HG02840 (cell line): ENCODE data around the gene GPR87.

ENCODE experiments used
- ATAC-seq: cut with Tn5 transposase; IDR thresholded peaks from one replicate; pipeline ENCODE4 v1.9.1; 2021; ENCODE audit warnings: mild to moderate bottlenecking, moderate library complexity, moderate number of reproducible peaks; ENCODE audit not compliant: unreplicated experiment, low FRiP score

The GPR87 gene

DNA sequence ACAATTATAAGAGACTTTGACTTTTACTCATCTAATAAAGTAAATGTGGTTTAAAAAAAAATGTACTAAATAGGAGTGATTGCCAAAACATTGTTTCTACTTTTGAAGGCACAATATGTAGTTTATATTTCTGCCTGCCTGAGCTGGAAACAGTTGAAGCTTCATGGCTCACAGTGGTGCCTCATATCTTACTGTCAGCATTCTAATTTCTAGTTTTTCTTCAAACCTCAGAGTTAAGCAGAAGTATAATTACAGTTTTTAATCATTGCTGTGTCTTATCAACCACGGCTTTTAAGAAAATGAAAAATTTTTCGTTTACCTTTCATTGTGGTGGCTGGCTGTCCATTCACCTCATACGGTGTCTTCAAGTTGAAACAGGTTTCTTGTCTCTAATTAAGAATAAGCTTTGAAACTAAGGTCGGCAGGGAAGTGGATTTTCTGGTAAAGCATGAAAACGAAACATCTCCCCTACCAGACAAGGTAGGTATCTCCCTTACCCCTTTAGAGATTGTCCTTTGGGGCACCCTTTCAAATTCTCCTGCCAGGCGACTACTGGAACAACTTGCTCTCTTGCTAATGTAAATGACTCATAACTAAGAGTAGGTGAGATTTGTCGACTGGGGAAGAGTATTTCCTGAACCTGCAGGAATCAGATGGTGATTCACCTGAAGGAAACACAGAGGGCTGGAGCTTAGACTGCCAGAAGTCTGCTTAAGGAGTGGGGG is at the start of gene GPR87:
Gene GPR87 (minus strand): TSS at position 554 of the 725 bp plus-strand sequence. CDS start 16,720 bp downstream, outside the sequence.
- no peak for ATAC-seq

DNA sequence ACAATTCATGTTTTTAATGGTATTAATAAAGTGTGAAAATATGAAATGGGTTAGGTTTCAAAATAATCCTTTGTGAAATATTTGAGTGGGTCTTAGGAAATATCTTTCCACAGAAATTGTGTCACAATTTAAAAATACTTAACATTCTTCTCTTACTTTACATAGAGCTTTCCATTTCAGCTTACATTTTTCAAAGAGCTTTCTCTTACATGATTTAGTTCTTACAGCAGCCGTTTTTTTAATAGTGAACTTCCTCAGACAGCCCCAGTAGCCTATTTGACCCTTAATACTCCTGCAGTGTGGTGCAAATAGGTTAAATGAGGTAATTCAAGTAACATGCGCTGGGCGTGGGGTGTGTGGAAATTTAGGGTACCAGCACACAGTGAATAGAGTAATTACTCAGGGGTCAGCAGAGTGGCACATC is 46.1 kb upstream of the GPR87 start:
- ATAC-seq, result no peak

DNA sequence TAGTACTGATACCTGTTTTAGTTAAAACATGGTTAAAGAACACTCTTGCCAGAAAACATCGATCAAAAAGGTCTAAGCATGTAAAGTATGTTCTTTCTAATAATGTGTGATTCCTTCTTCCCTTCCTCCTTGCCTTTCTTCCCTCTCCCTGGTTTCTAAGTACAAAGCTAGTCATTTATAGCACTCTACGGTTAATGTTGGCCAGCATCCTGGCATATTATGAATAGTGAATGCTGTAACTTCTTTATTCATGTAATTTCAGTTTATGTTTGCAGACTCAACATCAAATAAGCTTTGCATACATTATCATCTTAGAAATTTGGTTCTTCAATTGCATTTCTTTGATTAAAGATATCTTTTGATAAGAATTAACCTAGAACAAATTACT is 40.8 kb upstream of the GPR87 start:
- ATAC-seq, result no peak

- no peak for ATAC-seq
Measured at GRCh38 chr3:151356794-151357462, 40.3 kb upstream of the GPR87 start.

- ATAC-seq, result no peak
Measured at GRCh38 chr3:151351648-151352047, 35.0 kb upstream of the GPR87 start.

- peak; percentile 67 for ATAC-seq
Measured at GRCh38 chr3:151351219-151351618, 34.6 kb upstream of the GPR87 start.

DNA sequence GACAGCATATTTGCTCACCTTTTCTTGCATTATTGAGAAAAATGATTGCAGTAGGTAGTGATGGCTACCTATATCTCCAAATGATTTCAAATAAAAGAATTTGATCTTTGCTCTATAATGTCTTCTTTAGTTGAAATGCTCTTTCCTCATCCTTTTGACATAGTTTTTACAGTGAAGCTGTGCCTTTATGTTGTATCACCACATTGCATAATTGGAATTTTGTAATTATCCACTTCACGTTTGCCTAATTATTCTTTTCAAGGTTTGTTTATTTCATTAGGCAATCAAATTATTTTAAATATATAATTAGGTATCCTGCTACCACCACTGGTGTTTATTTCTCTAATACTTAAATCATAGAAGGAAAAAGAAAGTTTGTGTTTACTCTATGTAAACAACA is 34.0 kb upstream of the GPR87 start:
- ATAC-seq, result no peak

- no peak for ATAC-seq
Measured at GRCh38 chr3:151347432-151347831, 30.8 kb upstream of the GPR87 start.

- no peak for ATAC-seq
Measured at GRCh38 chr3:151346292-151346691, 29.7 kb upstream of the GPR87 start.

- no peak for ATAC-seq
Measured at GRCh38 chr3:151345859-151346258, 29.2 kb upstream of the GPR87 start.

DNA sequence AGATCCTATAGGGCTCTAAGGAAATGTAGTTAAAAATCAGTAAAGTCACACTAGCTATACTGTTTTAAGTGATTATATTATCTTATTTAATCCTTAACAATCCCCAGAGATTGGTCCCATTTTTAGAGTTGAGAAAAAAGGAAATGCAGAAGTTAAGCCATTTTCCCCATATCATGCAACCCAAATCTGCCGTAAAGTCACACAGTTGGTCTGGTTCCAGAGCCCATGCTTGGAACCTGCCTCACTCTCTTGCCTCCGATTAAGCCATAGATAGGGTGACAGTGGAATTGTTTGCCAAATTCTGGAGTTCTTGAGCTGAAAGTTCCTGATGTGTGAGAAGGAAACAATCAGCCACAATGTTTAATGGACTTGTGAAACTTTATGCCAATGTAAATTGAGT is 15.1 kb upstream of the GPR87 start:
- no peak for ATAC-seq

- no peak for ATAC-seq
Measured at GRCh38 chr3:151330899-151331298, 14.3 kb upstream of the GPR87 start.

GRCh38 chr3:151330379-151330778 is 13.8 kb upstream of the GPR87 start:
- ATAC-seq, result no peak

DNA sequence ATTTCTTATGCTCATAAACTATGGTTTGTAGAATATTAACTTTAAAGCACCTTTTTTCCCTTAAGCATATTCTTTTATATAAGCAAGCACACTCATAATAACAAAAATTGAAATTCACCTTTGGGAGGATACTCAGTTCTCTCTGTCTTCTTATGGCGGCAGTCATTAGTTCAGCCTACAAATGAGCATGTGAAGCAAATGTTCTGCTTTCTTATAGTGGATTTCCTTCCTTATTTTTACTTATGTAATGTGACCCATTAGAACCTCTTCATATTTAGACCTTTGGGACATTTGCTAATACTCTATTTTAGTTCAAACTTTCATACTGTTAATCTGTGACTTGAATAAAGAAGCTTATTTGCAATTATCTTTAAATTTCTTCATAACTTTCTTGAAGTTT is 12.7 kb upstream of the GPR87 start, which contains the start of gene P2RY13:
Gene P2RY13 (minus strand): TSS at position 187 of the 400 bp plus-strand sequence. CDS start 21 bp downstream, at position 166.
- ATAC-seq, result no peak

GRCh38 chr3:151328298-151328995 is 11.8 kb upstream of the GPR87 start:
- no peak for ATAC-seq

DNA sequence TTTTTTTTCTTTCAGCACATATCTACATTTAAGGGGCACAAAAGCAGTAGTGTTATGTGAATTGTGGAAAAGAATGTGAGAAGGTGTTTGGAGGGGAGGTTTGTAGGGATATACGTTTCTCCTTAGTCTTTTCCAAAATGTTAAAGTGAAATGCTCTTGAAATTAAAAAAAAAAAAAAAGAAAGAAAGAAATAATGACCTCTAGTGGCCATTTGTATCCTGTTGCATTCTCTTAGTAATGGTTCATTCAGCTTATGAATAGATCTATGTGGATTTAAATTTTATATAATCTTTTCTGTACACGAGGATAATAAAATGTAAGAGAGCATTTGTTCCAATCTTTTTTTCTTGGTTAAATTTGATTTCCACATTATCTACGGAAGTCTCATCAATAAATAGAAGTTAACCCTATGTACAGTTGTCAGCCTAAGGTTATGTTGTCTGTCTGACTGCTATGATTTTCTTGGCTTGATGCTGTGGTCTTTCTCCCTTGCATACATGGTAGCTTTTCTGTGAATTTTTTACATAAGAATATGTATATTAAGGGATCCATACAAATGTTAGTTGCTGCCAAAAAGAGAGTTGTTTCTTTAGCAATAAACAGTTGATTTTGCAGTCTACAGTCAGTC is 11.1 kb upstream of the GPR87 start:
- ATAC-seq, result no peak

GRCh38 chr3:151322511-151322910 is 5.9 kb upstream of the GPR87 start:
- no peak for ATAC-seq

GRCh38 chr3:151321526-151321925 is 4.9 kb upstream of the GPR87 start:
- ATAC-seq, result no peak

DNA sequence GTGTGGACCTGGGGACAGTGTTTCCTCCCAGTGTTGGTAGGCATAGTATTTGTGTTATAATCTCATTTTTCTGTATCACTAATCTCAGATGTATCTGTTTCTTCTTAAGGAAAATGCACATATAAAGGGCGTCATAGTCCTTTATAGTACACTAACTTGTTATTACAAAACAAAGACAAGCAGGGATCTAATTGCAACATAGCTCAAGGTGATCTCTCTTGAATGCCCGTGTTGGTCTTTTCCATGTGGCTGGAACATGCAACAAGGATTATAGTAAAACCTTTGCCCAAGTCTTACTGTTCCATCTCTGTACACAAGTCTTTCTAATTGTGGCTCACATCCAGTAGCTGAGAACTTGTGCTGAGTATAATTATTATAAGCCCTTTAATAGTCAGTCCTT is 3.5 kb upstream of the GPR87 start:
- ATAC-seq, result no peak

- no peak for ATAC-seq
Measured at GRCh38 chr3:151319628-151320027, 3.0 kb upstream of the GPR87 start.

DNA sequence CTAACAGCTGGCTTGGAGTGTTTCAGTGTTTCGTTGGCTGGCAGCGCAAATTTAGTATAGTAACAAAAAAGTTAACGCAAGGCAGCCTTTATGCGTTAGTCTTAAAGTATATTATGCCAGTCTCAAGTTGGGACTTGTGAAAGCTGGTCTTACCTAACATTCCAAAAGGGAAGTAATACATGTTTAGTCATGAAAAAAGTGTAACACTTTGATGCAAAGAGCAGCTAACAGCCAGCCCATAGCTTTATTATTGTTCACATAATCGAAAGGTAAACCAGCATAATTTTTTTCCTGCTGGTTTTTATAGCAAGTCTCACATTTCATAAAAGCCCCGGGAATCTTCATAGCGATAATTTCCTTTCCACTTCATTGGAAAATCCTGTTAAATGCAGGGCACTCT is 2.4 kb upstream of the GPR87 start:
- ATAC-seq, result no peak
